HG02642 (cell line): ENCODE data around the gene FGGY.
"Not testable (repeated sequence)": the region's sequence is repeated elsewhere in the genome, so short reads cannot be mapped to it uniquely, and the experiment has no call there.

ENCODE experiments used
- ATAC-seq: cut with Tn5 transposase; IDR thresholded peaks from one replicate; pipeline ENCODE4 v1.9.1; 2021; ENCODE audit warnings: mild to moderate bottlenecking; ENCODE audit not compliant: unreplicated experiment, poor library complexity

The FGGY gene

GRCh38 chr1:59296358-59297256 lies at the start of gene FGGY:
TSS of gene FGGY (plus strand) at chr1:59297094. CDS start at chr1:59321550, 24,456 bp downstream.
- ATAC-seq, result peak; percentile 96

GRCh38 chr1:59248758-59249157 lies 48.1 kb upstream of the FGGY start:
- no peak for ATAC-seq

GRCh38 chr1:59249396-59250137 lies 47.3 kb upstream of the FGGY start:
- no peak for ATAC-seq

GRCh38 chr1:59251061-59251460 lies 45.8 kb upstream of the FGGY start:
- ATAC-seq, result not testable (repeated sequence)

GRCh38 chr1:59256429-59256828 lies 40.5 kb upstream of the FGGY start:
- ATAC-seq, result not testable (repeated sequence)

GRCh38 chr1:59258412-59259032 lies 38.4 kb upstream of the FGGY start:
- ATAC-seq, result no peak

- ATAC-seq, result no peak
These were observed 35.4 kb upstream of the FGGY start for GRCh38 chr1:59261537-59261936.

- ATAC-seq, result no peak
These were observed 34.3 kb upstream of the FGGY start for GRCh38 chr1:59262631-59263030.

GRCh38 chr1:59263111-59263510 lies 33.8 kb upstream of the FGGY start:
- ATAC-seq, result no peak

GRCh38 chr1:59265622-59266021 lies 31.3 kb upstream of the FGGY start:
- ATAC-seq, result no peak

GRCh38 chr1:59266180-59266926 lies 30.5 kb upstream of the FGGY start:
- ATAC-seq, result peak; percentile 85

- ATAC-seq, result peak; percentile 45
These were observed 30.0 kb upstream of the FGGY start for GRCh38 chr1:59266927-59267293.

- ATAC-seq, result no peak
These were observed 28.5 kb upstream of the FGGY start for GRCh38 chr1:59268406-59268805.

- ATAC-seq, result peak; percentile 25
These were observed 25.2 kb upstream of the FGGY start for GRCh38 chr1:59271561-59272260.

- ATAC-seq, result peak; percentile 83
These were observed 24.4 kb upstream of the FGGY start for GRCh38 chr1:59272507-59272906.

- no peak for ATAC-seq
These were observed 20.4 kb upstream of the FGGY start for GRCh38 chr1:59276439-59276851.

- ATAC-seq, result no peak
These were observed 18.0 kb upstream of the FGGY start for GRCh38 chr1:59278780-59279354.

- no peak for ATAC-seq
These were observed 17.2 kb upstream of the FGGY start for GRCh38 chr1:59279645-59280044.

- no peak for ATAC-seq
These were observed 13.9 kb upstream of the FGGY start for GRCh38 chr1:59282951-59283350.
